ENCODE data around the gene WDR43. TPM values are rescaled to one million over a fixed set of nuclear protein-coding genes. Genes with fewer than 3 reads are reported as not detected.
A peak's percentile ranks its signal among the peaks of the same experiment; 100 is the strongest.

The WDR43 gene
- polyA plus RNA-seq, 1 of the 3 experiments (the other 2 are of a cell fraction): 35.1 TPM

- peaks cover 3% of the 10 kb centered on the region for H3F3A ChIP-seq (replicated peaks; ENCODE audit: insufficient read depth)
- DNase-seq: peak; percentile 99
- peaks cover 10 to 17% of the 10 kb centered on the region in 2 experiments; a peak in 3 of 4 replicates for H3K4me1 ChIP-seq (ENCODE audit: control insufficient read depth in 1 of 2, insufficient read depth in 2 of 2, low read depth in 1 of 2, low read length in 1 of 2)
- no peaks in the 10 kb centered on the region for H3K9me2 ChIP-seq
- peaks cover 3% of the 10 kb centered on the region; the same call in 1 of the 2 replicates for H3K27me3 ChIP-seq (ENCODE audit: insufficient read depth)
- H3K9ac ChIP-seq: peak within 1 kb of the TSS; percentile 87
- peak within 1 kb of the TSS; percentile 97 for H2AFZ ChIP-seq (ENCODE audit: low read depth)
- no peaks in the 10 kb centered on the region for H4K20me1 ChIP-seq (ENCODE audit: insufficient read depth)
- peak within 1 kb of the TSS; percentile 60 to 71 for H3K27ac ChIP-seq (ENCODE audit: low read depth in 2 of 2, low read length in 1 of 2)
- H3K36me3 ChIP-seq (replicated peaks in 1 of 2; ENCODE audit: control insufficient read depth in 1 of 2, insufficient read depth in 2 of 2, low read length in 1 of 2): peaks cover 0 to 4% of the 10 kb centered on the region in 2 experiments
- peak within 1 kb of the TSS; percentile 80 to 90 for H3K4me3 ChIP-seq (ENCODE audit: low read depth in 2 of 2, low read length in 1 of 2)
- H3K9me3 ChIP-seq: no peaks in the 10 kb centered on the region
- peaks cover 46% of the 10 kb centered on the region for H3K79me2 ChIP-seq (ENCODE audit: insufficient read depth)
- 2% methylated on average over 49 of the region's 57 CpGs for WGBS (ENCODE audit: low lambda C conversion rate)
- ChIA-PET POLR2A (interaction anchor here (0.6 to 2.4 kb wide), 5 partner anchors 10 to 205 kb away, joined by 3 to 13 read pairs (median 4); partner anchors contain the start of genes PPP1CB and WDR43), CTCF (interaction anchor here (1.2 to 2.5 kb wide), 2 partner anchors 276 to 304 kb away, joined by 3 to 13 read pairs; no protein-coding TSS in a partner anchor)
- peak within 1 kb of the TSS; percentile 95 for H3K4me2 ChIP-seq
- TF ChIP-seq MXI1 (IDR thresholded peaks at IDR 0.05; ENCODE audit: low read depth, low read length): peak; percentile 98
- no peak; the same call in 1 of the 2 replicates for TF ChIP-seq RFX5 (IDR thresholded peaks at IDR 0.05; ENCODE audit: low read length)
- peak; percentile 77 for TF ChIP-seq ELF1 (IDR thresholded peaks at IDR 0.05)
- no peak for TF ChIP-seq MEF2A (IDR thresholded peaks at IDR 0.05; ENCODE audit: borderline replicate concordance, low read depth)
- no peak for TF ChIP-seq GATA2 (CRISPR knock-in tag; IDR thresholded peaks at IDR 0.05)
- TF ChIP-seq EP300 (IDR thresholded peaks at IDR 0.05; ENCODE audit: borderline replicate concordance in 1 of 2, low read depth in 1 of 2, low read length in 1 of 2): peak in 1 of 2 experiments; percentile 20; a peak in 1 of 4 replicates
- TF ChIP-seq FOXJ3 (CRISPR knock-in tag; IDR thresholded peaks at IDR 0.05): peak; percentile 44; the same call in 1 of the 2 replicates
- no peak; the same call in 1 of the 2 replicates for TF ChIP-seq NFIC (IDR thresholded peaks at IDR 0.05; ENCODE audit: borderline replicate concordance)
- TF ChIP-seq TCF12 (IDR thresholded peaks at IDR 0.05): peak; percentile 41; the same call in 1 of the 2 replicates
- 0 out of 2 replicates have a peak, but pooled peaks have one; percentile 41 for TF ChIP-seq ZBTB33 (IDR thresholded peaks at IDR 0.05; ENCODE audit: borderline replicate concordance, low read depth)
- peak; percentile 90 for TF ChIP-seq POLR2AphosphoS5 (IDR thresholded peaks at IDR 0.05; ENCODE audit: low read depth, low read length)
- peak; percentile 97 for TF ChIP-seq NRF1 (IDR thresholded peaks at IDR 0.05; ENCODE audit: low read depth, low read length)
- TF ChIP-seq RAD21 (IDR thresholded peaks at IDR 0.05; ENCODE audit: low read length): no peak
- TF ChIP-seq, protein P1, sequence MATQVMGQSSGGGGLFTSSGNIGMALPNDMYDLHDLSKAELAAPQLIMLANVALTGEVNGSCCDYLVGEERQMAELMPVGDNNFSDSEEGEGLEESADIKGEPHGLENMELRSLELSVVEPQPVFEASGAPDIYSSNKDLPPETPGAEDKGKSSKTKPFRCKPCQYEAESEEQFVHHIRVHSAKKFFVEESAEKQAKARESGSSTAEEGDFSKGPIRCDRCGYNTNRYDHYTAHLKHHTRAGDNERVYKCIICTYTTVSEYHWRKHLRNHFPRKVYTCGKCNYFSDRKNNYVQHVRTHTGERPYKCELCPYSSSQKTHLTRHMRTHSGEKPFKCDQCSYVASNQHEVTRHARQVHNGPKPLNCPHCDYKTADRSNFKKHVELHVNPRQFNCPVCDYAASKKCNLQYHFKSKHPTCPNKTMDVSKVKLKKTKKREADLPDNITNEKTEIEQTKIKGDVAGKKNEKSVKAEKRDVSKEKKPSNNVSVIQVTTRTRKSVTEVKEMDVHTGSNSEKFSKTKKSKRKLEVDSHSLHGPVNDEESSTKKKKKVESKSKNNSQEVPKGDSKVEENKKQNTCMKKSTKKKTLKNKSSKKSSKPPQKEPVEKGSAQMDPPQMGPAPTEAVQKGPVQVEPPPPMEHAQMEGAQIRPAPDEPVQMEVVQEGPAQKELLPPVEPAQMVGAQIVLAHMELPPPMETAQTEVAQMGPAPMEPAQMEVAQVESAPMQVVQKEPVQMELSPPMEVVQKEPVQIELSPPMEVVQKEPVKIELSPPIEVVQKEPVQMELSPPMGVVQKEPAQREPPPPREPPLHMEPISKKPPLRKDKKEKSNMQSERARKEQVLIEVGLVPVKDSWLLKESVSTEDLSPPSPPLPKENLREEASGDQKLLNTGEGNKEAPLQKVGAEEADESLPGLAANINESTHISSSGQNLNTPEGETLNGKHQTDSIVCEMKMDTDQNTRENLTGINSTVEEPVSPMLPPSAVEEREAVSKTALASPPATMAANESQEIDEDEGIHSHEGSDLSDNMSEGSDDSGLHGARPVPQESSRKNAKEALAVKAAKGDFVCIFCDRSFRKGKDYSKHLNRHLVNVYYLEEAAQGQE (IDR thresholded peaks at IDR 0.05; ENCODE audit: low read depth, low read length): peak; percentile 58
- TF ChIP-seq, protein P2, sequence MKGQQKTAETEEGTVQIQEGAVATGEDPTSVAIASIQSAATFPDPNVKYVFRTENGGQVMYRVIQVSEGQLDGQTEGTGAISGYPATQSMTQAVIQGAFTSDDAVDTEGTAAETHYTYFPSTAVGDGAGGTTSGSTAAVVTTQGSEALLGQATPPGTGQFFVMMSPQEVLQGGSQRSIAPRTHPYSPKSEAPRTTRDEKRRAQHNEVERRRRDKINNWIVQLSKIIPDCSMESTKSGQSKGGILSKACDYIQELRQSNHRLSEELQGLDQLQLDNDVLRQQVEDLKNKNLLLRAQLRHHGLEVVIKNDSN (IDR thresholded peaks at IDR 0.05; ENCODE audit: borderline replicate concordance, low read depth): no peak
- TF ChIP-seq, protein P3, sequence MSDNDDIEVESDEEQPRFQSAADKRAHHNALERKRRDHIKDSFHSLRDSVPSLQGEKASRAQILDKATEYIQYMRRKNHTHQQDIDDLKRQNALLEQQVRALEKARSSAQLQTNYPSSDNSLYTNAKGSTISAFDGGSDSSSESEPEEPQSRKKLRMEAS (IDR thresholded peaks at IDR 0.05; ENCODE audit: low read depth): peak; percentile 95
- no peak for TF ChIP-seq FOXM1 (IDR thresholded peaks at IDR 0.05; ENCODE audit: low read depth)
- TF ChIP-seq YY1 (IDR thresholded peaks at IDR 0.05; ENCODE audit: low read depth): peak; percentile 86
- TF ChIP-seq, protein P4, sequence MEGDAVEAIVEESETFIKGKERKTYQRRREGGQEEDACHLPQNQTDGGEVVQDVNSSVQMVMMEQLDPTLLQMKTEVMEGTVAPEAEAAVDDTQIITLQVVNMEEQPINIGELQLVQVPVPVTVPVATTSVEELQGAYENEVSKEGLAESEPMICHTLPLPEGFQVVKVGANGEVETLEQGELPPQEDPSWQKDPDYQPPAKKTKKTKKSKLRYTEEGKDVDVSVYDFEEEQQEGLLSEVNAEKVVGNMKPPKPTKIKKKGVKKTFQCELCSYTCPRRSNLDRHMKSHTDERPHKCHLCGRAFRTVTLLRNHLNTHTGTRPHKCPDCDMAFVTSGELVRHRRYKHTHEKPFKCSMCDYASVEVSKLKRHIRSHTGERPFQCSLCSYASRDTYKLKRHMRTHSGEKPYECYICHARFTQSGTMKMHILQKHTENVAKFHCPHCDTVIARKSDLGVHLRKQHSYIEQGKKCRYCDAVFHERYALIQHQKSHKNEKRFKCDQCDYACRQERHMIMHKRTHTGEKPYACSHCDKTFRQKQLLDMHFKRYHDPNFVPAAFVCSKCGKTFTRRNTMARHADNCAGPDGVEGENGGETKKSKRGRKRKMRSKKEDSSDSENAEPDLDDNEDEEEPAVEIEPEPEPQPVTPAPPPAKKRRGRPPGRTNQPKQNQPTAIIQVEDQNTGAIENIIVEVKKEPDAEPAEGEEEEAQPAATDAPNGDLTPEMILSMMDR (IDR thresholded peaks at IDR 0.05): no peak
- 0 out of 2 replicates have a peak, but pooled peaks have one; percentile 25 for TF ChIP-seq PBX3 (IDR thresholded peaks at IDR 0.05)
- TF ChIP-seq RXRA (IDR thresholded peaks at IDR 0.05; ENCODE audit: borderline replicate concordance, low read depth): no peak
- TF ChIP-seq SIN3A (IDR thresholded peaks at IDR 0.05; ENCODE audit: borderline replicate concordance, low read depth, low read length): peak; percentile 85; the same call in 1 of the 2 replicates
Observed at GRCh38 chr2:28870146-28870891, 24.1 kb upstream of the WDR43 start, which contains the start of gene TRMT61B. Gene TRMT61B, minus strand, starts transcription at chr2:28870309. Its CDS starts 32 bp downstream, at chr2:28870277.
